Gastroesophageal sphincter (tissue), 3 donors: ENCODE measurements around the gene OSTM1.

Experiments
- POLR2A ChIP-seq, 2 donors: fragments of 450-650 bp; IDR thresholded peaks; one replicate each; pipeline ENCODE4 v1.6.1; 2017; ENCODE audit warnings: antibody characterized with exemption in 2 of 2, mild to moderate bottlenecking in 2 of 2, moderate library complexity in 1 of 2
- TF ChIP-seq, protein P1 (sequence below), 4 experiments: fragments of 200-600 bp in 2 of 4; fragments of 450-650 bp in 2 of 4; sonication (generic) in 1 of 4; IDR thresholded peaks; one replicate each; pipeline ENCODE4 v1.5.1; 2017 to 2019; ENCODE audit warnings: antibody characterized with exemption in 4 of 4, mild to moderate bottlenecking in 2 of 4, moderate library complexity in 2 of 4

- TF ChIP-seq POLR2A (IDR thresholded peaks at IDR 0.05), result no peak
- TF ChIP-seq, protein P1, sequence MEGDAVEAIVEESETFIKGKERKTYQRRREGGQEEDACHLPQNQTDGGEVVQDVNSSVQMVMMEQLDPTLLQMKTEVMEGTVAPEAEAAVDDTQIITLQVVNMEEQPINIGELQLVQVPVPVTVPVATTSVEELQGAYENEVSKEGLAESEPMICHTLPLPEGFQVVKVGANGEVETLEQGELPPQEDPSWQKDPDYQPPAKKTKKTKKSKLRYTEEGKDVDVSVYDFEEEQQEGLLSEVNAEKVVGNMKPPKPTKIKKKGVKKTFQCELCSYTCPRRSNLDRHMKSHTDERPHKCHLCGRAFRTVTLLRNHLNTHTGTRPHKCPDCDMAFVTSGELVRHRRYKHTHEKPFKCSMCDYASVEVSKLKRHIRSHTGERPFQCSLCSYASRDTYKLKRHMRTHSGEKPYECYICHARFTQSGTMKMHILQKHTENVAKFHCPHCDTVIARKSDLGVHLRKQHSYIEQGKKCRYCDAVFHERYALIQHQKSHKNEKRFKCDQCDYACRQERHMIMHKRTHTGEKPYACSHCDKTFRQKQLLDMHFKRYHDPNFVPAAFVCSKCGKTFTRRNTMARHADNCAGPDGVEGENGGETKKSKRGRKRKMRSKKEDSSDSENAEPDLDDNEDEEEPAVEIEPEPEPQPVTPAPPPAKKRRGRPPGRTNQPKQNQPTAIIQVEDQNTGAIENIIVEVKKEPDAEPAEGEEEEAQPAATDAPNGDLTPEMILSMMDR (IDR thresholded peaks at IDR 0.05), result no peak
Observed at GRCh38 chr6:108097882-108098281, 23.3 kb upstream of the OSTM1 start.
